ENCODE results near the gene CLCN7.

The CLCN7 gene

DNA sequence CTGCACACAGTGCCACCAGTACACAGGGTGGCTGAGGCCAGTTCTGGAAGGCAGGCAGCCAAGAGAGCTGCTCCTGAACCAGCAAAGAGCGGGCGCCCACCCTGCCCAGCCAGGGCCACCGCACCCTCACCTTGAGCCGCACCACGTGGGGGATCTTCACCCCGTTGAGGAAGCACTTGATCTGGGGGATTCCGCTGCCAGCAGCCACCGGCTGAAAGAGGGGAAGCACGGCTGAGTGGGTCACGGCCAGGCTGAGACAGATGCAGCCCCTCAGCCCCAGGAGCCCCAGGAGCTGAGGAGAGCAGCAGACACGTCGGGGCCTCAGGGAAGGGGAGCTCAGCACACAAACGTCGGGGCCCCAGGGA is 15.9 kb downstream of the CLCN7 start:
- DNase-seq = no peak

DNA sequence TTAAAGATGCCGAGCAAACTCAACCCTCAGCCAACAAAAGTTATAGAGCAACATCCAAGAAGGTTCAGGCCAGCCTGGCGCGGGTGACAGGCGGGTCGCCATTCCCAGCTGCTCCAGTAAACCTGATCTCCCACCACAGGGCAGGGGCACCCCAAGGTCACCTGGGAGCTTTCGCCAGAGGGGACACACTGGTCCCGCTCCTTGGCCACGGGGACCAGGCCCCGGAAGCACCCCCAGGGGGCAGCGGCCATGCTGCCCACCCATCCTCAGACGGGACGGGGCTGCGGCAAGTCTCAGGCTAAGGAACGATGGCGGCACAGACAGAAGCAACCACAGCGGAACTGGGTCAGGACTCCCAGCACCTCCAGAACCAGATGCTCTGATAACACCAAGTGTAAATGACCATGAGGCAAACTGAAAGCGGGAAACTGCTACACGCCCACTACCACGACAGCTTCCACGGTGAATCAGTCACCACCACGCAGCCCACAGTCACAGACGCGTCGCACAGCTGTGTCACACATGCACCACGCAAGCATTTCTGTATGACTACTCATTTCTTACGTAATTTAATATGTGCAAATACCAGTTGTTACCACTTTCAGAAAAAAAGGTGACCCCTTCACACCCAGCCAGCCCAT is 16.4 kb downstream of the CLCN7 start:
- no peak for DNase-seq

DNA sequence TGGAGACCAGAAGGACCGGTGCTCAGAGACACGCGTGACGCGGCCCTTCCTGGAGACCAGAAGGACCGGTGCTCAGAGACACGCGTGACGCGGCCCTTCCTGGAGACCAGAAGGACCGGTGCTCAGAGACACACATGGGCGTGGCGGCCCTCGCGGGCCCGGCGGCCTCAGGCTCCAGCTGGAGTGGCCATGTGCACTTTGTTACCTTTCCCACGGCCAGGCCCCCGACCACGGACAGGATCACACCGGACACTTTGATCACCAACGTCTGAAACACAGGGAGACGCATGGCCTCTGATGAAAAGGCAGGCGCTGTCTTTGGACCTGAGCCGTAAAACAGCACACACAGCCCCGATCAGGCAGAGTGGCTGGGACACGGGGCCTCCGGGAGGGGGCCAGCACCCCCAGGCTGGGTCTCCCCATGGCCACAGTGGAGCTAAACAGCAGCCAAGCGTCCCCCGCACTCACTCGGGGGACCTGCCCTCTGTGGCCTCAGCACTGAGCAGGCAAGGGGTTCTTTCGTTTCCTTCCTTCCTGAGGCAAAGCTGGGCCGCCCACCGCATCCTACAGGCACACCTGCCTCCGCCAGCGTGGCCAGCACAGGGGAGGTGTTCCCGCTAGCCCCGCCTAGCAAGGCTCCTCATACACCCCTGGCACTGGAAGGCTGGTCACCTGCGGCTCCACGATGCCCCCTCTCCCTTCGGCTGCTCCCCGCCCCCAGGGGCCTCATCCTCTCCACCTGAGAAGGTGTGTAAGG is 17.2 kb downstream of the CLCN7 start:
- no peak for DNase-seq

DNA sequence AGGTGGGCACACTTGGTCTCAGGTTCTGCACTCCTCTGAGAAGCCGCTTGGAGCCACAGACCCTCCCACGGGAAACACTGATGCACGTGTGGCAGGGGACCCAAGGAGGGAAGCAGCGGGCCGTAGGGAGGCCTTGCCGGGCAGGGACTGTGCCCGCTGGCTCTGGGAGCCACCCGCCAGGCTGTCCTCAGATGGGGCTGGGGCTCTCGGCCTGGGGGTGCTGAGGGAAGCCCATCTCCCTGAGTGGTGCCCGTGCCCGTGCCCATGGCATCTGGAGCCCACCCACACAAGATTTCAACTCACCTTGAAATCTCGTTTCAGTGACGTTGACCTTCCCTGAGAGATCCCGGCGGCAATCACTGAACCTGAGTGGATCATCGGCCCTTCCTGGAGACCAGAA is 17.9 kb downstream of the CLCN7 start:
- DNase-seq = no peak

DNA sequence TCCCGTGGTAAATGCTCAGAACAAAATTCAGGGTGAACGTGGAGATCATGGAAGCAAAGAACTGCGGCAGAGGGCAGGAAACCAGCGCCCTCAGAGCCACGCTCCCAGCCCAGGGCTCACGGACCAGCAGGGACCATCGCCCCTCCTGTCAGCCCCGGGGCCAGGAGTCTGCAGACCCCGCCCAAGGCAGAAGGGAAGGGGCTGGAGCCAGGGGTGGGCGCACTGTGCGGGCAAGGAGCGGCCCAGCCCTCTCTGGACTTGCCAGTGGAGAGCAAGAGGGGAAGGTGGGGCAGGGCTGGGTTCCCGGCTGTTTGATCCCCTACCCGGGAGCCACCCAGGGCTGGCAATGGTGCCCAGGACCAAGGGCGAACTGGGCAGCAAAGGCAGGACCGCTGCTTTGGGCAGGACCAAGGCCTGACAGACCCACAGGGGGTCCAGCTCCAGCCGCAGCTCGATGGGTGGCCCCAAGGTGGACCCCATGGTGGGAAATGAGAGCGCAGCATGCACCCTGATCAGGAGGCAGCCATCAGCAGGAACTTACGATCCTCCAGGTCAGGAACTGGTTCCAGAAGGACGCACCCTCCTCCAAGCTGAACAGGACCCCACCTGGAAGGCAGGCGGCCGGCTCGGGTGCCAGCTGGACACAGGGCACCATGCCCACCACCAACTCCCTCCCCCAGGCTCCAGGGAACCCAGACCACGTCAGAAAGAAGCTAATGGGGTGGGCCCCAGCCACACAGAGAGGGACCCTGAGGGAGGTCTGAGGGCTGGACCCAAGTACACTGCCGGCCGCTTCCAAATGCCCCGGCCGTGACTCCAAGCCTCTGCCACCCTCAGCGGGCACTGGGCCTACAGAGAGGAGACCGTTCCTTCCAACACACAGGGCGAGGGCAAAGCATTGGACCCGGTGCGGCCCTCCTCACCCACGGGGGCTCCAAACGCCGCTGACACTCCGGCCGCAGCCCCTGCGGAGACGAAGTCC is 19.3 kb downstream of the CLCN7 start:
- DNase-seq = no peak

DNA sequence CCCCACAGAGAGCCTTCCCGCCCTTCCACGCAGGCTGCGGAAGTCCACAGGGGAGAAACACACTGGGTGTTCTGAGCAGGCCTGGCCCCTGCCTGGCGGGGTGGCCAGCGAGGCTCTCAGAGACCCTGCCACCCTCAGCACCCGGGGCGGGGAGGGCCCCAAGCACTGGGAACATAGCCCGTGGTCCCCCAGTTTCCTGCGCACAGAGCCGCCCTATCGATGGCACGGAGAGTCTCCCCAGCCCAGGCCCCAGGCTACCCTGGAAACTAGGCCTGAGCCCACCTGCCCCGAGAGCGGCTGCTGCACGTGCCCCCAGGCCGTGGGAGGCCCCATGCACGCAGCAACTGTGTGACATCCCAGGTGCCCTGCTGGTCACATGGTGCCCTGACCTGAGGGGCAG is 20.3 kb downstream of the CLCN7 start:
- DNase-seq = no peak

DNA sequence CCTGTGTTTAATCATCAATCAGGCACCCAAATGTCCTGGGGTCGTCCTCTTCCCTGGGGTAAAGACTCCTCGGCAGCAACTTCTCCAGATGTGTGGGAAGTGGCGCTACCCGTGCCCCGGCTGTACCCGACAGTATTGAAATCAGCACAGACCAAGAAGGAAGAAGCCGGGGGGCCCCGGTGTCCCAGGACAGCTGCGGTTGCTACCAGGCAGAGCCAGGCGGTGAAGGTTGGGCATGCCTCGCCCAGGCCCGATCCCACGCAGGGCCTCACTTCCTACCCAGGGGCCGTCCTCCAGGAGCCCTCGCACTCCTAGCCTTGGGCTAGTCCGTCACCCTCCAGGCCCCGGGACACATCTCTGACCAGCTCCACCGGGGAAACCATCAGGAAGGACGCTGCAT is 21.5 kb downstream of the CLCN7 start:
- DNase-seq = no peak

DNA sequence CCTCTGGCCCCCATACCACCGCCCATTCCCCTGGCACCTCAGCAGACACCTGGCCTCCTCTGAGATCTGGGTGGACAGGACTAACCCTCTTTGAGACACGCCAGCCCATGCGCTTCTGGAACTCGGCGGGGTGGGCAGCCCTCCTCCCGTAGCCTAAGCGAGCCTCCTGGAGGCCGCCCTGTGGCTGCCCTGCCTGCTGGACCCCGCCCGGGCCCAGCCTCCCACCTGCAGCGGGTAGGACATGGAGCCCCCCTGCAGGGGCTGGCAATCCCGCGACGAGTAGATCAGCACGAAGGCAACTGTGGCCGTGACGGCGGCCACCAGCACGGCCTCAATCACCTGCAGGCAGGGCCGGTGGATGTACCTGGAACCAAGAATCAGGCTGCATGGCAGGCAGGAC is 22.3 kb downstream of the CLCN7 start:
- DNase-seq = no peak

DNA sequence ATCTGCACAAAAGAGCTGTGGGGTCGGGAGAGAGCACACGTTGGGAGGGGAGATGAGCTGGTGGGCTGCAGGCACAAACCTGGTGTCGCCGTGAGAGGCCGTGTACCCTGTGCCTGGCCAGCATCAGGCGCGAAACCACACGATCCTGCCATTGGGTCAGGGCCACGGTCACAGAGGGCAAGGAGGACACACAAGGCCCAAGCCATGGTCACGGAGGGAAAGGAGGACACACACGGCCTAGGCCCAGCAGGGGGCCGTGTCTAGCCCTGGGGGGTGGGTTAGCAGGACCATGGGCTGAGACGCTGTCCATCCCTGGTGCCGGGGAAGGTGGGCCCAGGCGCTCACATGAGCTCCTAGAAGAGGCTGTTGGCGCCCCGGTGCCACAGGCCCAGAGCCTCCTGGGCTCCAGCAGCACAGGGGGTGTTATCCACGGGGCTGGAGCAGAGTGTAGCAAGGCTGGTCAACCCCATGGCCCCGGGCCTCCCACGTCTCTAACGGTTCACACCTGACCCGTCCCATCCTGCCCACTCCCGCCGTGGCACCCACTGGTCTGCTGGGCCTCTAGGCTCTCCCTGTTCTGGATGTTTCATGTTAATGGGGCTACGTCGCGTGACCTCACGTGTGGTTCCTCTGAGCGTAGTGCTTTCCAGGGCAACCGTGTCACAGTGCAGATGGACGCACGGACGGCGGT is 23.0 kb downstream of the CLCN7 start:
- no peak for DNase-seq

DNA sequence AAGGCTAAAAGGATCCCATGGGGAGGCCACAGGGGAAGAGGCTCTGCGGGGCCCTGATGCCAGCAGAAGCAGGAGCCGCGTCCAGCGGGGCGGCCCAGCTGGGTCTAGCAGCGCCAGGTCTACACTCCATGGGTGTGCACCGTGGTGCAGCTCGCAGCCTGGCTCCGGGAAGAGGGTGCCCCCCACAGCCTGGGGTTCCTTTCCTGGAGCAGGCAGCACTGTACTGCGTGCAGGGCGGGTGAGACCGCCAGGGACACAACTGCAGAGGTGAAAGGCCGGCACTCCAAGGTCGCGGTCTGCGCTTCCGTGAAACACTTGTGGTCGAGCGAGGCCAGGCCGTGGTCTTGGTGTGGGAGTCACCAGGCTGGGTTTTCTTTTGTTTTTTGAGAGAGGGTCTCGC is 24.0 kb downstream of the CLCN7 start:
- no peak for DNase-seq

DNA sequence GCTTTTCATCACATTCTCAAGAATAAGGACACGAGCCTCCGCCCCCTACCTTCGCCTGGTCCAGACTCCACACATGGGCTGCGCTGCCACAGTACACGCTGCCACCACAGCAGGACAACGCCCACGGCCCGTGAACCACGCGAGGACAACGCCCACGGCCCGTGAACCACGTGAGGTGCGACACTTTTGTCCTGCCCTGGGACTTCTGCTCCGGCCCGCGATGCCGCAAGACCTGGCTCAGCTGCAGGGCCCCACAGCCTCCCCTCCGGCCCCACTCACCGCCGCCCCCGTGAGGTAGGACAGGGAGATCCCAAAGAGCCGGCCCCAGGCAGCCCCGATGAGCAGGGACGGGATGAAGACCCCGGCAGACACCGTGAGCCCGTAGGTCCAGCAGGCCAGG is 24.6 kb downstream of the CLCN7 start:
- no peak for DNase-seq

DNA sequence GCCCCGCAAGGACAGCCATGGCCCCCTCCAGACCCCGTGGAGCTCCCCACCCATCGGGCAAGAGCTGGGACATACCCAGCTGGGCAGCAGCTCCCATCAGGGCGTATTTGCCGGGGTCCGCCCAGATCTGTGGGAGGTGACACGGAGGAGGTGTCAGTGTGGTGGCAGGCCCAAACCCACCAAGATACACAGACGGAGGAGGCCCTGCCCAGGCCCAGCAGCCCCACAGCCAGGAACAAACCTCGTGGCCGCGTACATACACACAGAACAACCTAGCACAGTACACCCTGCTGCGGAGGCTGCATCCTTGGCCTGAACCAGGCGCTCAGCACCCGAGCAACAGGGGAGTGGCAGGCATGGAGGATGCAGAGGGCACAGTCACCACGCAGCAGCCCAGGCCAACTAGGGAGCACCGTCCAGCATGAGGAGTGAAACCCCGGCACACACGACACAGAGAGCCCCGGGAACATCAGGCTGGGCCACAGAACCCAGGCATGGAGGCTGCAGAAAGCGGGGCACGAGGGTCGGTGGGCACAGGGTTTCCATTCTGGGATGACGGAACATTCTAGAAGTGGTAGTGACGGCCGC is 25.5 kb downstream of the CLCN7 start:
- no peak for DNase-seq

DNA sequence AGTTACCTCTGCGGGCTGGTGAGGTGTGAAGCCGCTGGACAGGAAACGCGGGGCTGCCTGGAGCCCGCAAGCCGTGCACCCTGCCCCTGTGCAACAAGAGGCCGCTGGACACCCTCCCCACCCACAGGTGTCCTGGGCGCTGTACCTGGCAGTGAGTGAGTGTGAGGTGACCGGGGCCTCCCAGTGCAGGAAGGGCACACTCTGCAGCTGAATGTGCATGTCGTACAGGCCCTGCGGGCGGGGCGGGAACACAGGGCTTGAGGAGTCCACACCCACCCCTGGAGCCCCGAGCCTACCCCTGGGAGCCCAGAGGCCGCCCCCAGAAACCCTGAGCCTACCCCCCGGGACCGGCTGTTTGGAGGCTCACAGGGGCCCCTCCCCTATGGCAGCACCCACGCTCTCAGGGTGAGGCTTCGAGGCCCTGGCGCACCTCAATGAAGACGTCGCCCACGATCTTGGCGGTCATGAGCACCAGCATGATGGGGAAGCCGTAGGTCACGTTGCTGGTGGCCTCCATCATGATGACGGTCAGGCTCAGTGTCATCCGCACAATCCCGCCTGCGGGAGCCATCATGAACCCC is 26.2 kb downstream of the CLCN7 start:
- DNase-seq = no peak

DNA sequence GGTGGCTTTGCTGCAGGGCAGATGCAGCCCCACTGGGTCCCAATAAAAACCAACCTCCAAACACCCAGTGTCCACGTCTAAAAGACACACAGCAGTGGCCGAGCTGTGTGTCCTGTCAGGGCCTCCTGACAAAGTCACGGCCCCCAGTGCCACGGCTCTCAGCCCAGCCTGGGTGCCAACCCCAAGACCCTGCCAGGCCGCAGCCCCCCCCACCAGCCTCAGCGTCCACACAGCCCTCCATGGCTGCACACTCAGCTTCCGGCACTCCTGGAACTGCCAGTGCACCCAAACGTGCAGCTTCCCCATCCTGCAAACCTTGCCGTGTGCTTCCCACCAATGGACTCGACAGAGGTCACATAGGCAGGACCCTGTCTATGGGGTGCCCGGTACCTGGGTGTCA is 26.9 kb downstream of the CLCN7 start:
- no peak for DNase-seq

DNA sequence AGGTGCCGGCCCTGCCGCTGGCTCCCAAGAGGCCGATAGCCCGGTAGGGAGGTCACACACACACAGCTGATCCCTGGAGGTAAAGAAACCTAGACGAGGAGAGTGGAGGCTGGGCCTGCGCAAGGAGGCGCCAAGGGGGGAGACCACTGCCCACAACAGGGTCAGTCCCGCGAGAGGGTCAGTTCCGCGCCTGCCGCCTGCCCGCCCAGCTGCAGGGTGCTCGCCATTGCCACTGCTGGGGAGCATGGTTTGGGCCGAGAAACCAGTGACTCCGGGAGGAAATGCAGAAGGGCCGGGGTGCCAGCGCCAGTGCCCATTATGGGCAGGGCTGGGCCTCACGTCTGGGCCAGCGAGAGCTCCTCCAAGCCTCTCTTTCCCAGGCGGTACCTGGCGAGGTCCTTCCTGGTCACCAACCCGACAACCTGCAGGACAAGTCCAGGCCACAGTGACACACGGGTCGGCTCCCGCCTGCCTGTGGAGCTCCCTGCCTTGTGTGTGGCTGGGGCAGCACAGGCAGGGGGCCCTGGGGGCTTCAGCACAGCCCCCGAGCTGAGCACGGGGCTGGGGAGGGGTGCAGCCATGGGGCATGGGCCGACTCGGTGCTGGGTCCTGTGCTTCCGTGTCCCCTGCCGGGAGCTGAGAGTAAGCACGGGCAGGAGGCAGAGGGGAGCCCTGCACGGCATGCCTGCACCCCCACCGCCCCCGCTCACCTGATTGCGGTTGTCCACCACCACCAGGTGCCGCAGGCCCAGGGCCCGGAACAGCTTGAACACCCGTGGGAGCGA is 28.3 kb downstream of the CLCN7 start:
- no peak for DNase-seq

DNA sequence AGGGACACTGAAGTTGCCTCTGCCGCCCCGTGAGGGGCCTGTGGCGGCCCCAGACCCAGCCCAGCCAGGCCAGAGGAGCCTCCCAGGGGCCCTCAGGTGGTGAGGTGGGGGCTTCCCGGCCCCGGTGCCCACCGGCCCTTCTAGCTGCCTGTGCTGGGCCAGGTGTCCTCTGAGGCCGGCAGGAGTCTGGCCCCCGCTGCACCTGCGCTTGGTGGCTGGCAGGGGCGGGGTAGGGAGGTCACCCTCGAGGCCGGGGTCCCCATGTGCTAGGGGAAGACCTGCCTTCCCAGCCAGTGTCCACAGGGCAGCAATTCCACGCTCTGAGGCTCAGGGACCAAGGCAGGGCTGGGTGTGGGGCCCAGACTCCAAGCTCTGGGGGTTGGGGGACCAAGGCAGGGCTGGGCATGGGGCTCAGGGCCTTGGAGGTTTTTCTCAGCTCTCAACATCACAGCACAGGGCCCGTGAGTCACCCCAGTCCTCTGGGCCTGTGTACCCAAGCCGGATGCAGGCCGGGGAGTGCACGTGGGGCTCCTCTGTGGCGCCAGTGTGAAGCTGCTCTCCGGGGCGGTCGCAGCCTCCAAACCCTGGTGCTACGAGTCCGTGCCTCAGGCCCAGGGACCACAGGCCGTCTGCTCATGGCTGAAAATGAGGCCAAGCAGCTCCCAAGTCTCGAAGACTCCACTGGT is 29.2 kb downstream of the CLCN7 start:
- no peak for DNase-seq

DNA sequence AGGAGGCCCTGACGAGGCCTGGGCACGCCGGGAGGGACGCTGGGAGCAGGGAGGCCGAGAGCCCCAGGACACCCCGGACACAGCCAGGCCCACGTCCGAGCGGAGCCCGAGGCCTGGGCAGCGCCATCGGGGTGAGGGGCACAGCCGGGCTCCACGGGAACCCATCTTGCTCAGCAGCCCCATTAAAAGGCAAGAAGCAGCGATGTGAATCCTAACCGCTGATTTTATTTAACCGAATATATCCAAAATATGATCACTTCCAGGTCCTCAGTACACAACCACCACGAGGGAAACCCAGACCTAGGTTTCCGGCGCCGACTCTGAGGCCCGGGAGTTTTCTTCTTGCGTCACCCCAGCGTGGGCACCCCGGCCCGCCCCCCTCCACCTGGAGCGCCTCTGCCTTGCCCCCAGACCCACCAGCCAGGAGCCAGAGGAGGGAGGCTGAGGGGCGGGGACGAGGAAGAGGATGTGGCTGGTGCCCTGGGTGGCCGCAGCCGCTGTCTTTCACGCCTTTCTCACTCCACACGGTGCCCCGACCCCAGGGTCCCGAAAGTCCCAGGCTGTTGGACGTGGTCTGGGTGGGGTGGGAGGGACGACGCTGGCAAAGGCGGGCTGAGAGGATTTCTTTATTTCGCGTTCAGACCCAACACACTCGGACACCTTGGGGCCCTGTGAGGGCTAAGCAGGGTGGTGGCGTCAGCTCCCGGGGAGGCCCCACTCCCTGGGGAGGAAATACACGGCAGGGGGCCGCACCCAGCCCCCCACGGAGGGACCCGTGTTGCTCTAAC is 29.9 kb downstream of the CLCN7 start:
- DNase-seq = no peak

DNA sequence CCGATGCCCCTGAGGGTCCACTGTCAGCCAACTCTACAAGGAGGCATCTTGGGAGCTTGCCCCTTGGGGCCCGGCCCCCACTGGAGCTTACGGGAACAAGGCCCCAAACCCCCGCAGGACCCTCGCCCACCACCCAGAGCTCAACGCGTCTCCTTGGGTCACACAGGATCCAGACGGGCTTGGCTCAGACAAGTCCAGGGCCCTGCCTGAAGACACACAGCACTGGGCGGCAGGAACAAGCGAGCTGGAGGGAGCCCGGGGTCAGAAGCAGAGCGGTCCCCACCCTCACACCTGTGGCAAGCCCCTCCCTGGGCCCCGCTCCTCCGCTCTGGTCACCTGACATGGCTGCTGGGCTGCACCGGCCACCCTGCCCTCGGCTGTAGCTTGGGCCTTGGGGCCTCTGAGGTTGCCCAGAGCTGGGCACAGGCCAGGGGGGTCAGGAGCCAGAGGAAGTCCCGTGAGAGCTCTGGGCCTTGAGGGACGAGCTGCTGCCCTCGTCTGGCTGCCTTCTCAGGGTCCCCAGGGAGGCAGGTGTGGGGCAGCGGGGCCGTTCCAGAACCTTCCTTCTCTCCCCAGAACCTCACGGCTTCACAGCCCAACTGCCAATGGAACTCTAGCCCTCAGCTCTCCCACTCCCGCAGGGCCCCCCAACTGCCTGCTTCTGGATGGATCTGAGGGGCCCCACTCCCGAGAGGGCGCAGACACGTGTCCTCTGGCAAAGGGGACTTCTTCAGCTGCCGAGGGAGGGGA is 30.7 kb downstream of the CLCN7 start, which contains the start of gene CCDC154:
CCDC154 (minus strand) TSS at position 577 of the 750 bp plus-strand sequence; CDS start at position 343, 234 bp downstream.
- DNase-seq = no peak

DNA sequence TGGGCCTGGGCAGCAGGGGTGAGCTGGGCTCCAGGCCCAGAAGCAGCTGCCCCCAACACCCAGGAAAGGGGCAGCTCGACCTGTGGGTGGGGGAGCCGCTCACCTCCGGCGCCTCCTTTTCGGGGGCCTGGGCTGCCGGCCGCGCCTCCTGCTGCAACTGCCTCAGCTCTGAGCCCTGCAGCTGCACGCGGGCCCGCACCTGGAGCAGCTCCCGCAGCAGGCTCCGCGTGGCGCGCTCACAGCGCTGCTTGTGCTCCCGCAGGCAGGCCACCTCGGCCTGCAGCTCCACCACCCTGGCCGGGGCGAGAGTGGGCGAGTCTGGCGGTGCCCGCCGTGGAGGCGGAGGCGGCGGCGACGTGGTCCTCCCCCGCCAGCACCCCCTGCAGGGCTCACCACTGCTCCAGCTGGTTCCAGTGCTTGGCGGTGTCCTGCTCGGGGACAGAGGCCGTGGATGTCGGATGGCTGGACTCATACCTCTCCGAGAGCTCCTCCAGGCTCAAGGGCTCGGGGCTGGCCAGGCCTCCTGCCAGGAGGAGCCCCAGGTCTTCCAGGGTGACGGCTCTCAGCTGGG is 31.3 kb downstream of the CLCN7 start:
- no peak for DNase-seq
